GM18507 (cell line): ENCODE data around the gene DOCK7.

Source experiments
- DNase-seq: peaks from one replicate; pipeline ENCODE4 v3.0.0; 2011; ENCODE audit warnings: low read depth; ENCODE audit not compliant: insufficient read length; ENCODE audit errors: extremely low spot score
- FAIRE-seq: peaks from 2 replicates; lab custom pipeline; 2011; peaks lifted over from hg19 to GRCh38; lab: Jason Lieb, UNC

DOCK7 gene

GRCh38 chr1:62433861-62434617 lies 254.1 kb downstream of the DOCK7 start:
- FAIRE-seq (no peak), DNase-seq (no peak)

- DNase-seq (no peak), FAIRE-seq (no peak)
Measured at GRCh38 chr1:62429581-62429980, 258.6 kb downstream of the DOCK7 start.

GRCh38 chr1:62428351-62428750 lies 259.8 kb downstream of the DOCK7 start:
- DNase-seq (no peak), FAIRE-seq (no peak)

GRCh38 chr1:62426794-62427193 lies 261.4 kb downstream of the DOCK7 start:
- no peak for FAIRE-seq

GRCh38 chr1:62426237-62426636 lies 261.9 kb downstream of the DOCK7 start:
- DNase-seq: no peak
- peak; percentile 35 for FAIRE-seq

More at GRCh38 chr1:62426794-62427193, 261.4 kb downstream of the DOCK7 start:
- no peak for DNase-seq

- FAIRE-seq (no peak), DNase-seq (no peak)
Measured at GRCh38 chr1:62425041-62425440, 263.1 kb downstream of the DOCK7 start.

GRCh38 chr1:62424411-62424810 lies 263.8 kb downstream of the DOCK7 start:
- no peak for DNase-seq
- no peak for FAIRE-seq

- no peak for FAIRE-seq
Measured at GRCh38 chr1:62423580-62424242, 264.5 kb downstream of the DOCK7 start.

GRCh38 chr1:62420214-62420613 lies 268.0 kb downstream of the DOCK7 start:
- no peak for FAIRE-seq
- no peak for DNase-seq

More at GRCh38 chr1:62423580-62424242, 264.5 kb downstream of the DOCK7 start:
- no peak for DNase-seq

- DNase-seq: no peak
- FAIRE-seq: no peak
Measured at GRCh38 chr1:62417351-62417999, 270.7 kb downstream of the DOCK7 start.

GRCh38 chr1:62415687-62416086 lies 272.5 kb downstream of the DOCK7 start:
- DNase-seq: no peak
- FAIRE-seq: no peak

GRCh38 chr1:62407398-62408009 lies 280.7 kb downstream of the DOCK7 start:
- peak; percentile 17 for DNase-seq
- FAIRE-seq: peak; percentile 71

- no peak for DNase-seq
- no peak for FAIRE-seq
Measured at GRCh38 chr1:62406576-62406975, 281.6 kb downstream of the DOCK7 start.

- FAIRE-seq (no peak), DNase-seq (no peak)
Measured at GRCh38 chr1:62405247-62405646, 282.9 kb downstream of the DOCK7 start.
